Mesothelial cell of epicardium (in vitro differentiated cells): Measurements from ENCODE around the gene PRKAR1B. TPM values are rescaled to one million over a fixed set of nuclear protein-coding genes. Genes with fewer than 3 reads are reported as not detected.

Source experiments
- DNase-seq, 2 experiments: peaks; one replicate each; pipeline ENCODE4 v3.0.0; 2021; ENCODE audit warnings: low spot score in 2 of 2; ENCODE audit not compliant: unreplicated experiment in 2 of 2
- H3K27ac Mint-ChIP-seq: 2 replicates; pipeline ENCODE4 v1.8.0; 2021; ENCODE audit warnings: mixed read lengths
- H3K27me3 Mint-ChIP-seq: 2 replicates; pipeline ENCODE4 v1.8.0; 2021; ENCODE audit warnings: low read depth, mixed read lengths
- H3K36me3 Mint-ChIP-seq: 2 replicates; pipeline ENCODE4 v1.8.0; 2021; ENCODE audit warnings: mixed read lengths
- H3K4me1 Mint-ChIP-seq: 2 replicates; pipeline ENCODE4 v1.8.0; 2021; ENCODE audit warnings: mixed read lengths
- H3K4me3 Mint-ChIP-seq: 2 replicates; pipeline ENCODE4 v1.8.0; 2021; ENCODE audit warnings: mild to moderate bottlenecking, moderate library complexity, mixed read lengths
- H3K9me3 Mint-ChIP-seq: 2 replicates; pipeline ENCODE4 v1.8.0; 2021; ENCODE audit warnings: mixed read lengths
- CTCF ChIP-seq: fragments of 200-600 bp; sonication (generic); IDR thresholded peaks from one replicate; pipeline ENCODE4 v1.5.0; 2021; ENCODE audit warnings: antibody characterized with exemption; ENCODE audit not compliant: unreplicated experiment
- total RNA-seq: library from RNA; stranded (reverse); gene quantifications from 3 replicates; pipeline ENCODE4 v1.2.1, GENCODE V29; 2021

PRKAR1B gene
- total RNA-seq, 1 donor from 2014 or later, result 50.6 TPM

- no peak for DNase-seq
- no peaks in the 10 kb centered on the region for H3K27me3 Mint-ChIP-seq
- H3K4me1 Mint-ChIP-seq, result no peaks in the 10 kb centered on the region
- H3K27ac Mint-ChIP-seq, result no peak overlapping the region
- peaks cover 55% of the 10 kb centered on the region for H3K36me3 Mint-ChIP-seq
- H3K4me3 Mint-ChIP-seq, result no peak overlapping the region
- TF ChIP-seq CTCF, result no peak
- peaks cover 38% of the 10 kb centered on the region for H3K9me3 Mint-ChIP-seq
Measured at GRCh38 chr7:683526-684205, 43.4 kb downstream of the PRKAR1B start.

DNA sequence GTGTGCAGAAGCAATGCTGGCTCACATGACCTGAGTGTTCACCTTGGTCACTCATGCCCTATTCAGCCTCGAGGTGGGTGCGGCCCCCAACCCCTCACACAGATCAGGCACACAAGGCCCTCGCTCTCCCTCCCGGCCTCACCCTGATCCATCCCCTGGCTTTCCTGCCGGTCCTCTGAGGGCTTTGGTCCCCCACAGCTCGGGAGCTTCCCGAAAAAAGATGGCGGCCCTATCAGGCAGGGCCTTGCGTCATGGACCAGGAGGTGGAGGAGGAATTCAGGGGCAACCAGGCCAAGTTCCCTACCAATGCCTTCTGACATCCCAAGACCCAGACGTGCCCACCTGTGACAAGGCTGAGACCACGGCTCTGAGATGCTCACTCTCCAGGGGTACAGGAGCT is 44.3 kb downstream of the PRKAR1B start:
- H3K4me1 Mint-ChIP-seq, result no peaks in the 10 kb centered on the region
- no peaks in the 10 kb centered on the region for H3K27me3 Mint-ChIP-seq
- DNase-seq, result no peak
- H3K27ac Mint-ChIP-seq, result no peak overlapping the region
- no peak overlapping the region for H3K4me3 Mint-ChIP-seq
- peaks cover 33% of the 10 kb centered on the region for H3K9me3 Mint-ChIP-seq
- peaks cover 57% of the 10 kb centered on the region for H3K36me3 Mint-ChIP-seq
- TF ChIP-seq CTCF, result no peak

GRCh38 chr7:681551-682307 is 45.4 kb downstream of the PRKAR1B start:
- no peaks in the 10 kb centered on the region for H3K27me3 Mint-ChIP-seq
- no peak for DNase-seq
- H3K27ac Mint-ChIP-seq, result no peak overlapping the region
- peaks cover 23% of the 10 kb centered on the region for H3K9me3 Mint-ChIP-seq
- H3K4me1 Mint-ChIP-seq, result no peaks in the 10 kb centered on the region
- H3K4me3 Mint-ChIP-seq, result no peak overlapping the region
- H3K36me3 Mint-ChIP-seq, result peaks cover 54% of the 10 kb centered on the region
- TF ChIP-seq CTCF, result no peak

GRCh38 chr7:680411-681127 is 46.5 kb downstream of the PRKAR1B start:
- DNase-seq, result no peak
- no peak for TF ChIP-seq CTCF
- Mint-ChIP-seq H3K9me3 (peaks cover 14% of the 10 kb centered on the region), H3K27me3 (no peaks in the 10 kb centered on the region), H3K4me3 (no peak overlapping the region), H3K27ac (no peak overlapping the region), H3K36me3 (peaks cover 53% of the 10 kb centered on the region), H3K4me1 (no peaks in the 10 kb centered on the region)

DNA sequence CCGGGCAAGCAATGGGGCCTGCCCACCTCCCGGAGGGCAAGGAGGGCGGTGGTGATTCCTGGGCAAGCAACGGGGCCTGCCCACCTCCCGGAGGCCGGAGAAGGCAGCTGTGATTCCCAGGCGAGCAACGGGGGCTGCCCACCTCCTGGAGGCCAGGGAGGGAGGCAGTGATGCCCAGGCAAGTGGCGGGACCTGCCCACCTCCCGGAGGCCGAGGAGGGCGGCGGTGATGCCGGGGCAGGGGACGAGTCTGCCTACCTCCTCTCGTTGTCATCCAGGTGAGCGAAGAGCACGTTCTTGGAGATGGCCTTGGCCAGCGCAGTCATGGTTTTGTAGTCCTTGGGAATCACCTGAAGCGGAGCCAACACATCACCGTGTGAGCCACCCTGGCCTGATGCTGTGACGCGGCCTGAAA is 50.1 kb downstream of the PRKAR1B start:
- H3K4me3 Mint-ChIP-seq, result no peak overlapping the region
- no peak overlapping the region for H3K27ac Mint-ChIP-seq
- no peaks in the 10 kb centered on the region for H3K4me1 Mint-ChIP-seq
- no peaks in the 10 kb centered on the region for H3K27me3 Mint-ChIP-seq
- peaks cover 50% of the 10 kb centered on the region for H3K36me3 Mint-ChIP-seq
- TF ChIP-seq CTCF, result no peak
- H3K9me3 Mint-ChIP-seq, result no peaks in the 10 kb centered on the region
- DNase-seq, result no peak
